IMR-90 (cell line): ENCODE measurements around the gene SCN11A. TPM values are rescaled to one million over a fixed set of nuclear protein-coding genes. Genes with fewer than 3 reads are reported as not detected.

Source experiments
- ATAC-seq: fragments of 200-7000 bp; cut with Tn5 transposase; 2 replicates; pipeline ENCODE4 v1.9.1; 2020; ENCODE audit warnings: low read depth, mild to moderate bottlenecking, moderate library complexity
- BruUV-seq: library from RNA; stranded (reverse); fragments of 400-500 nt; replicated peaks from 2 replicates; lab custom pipeline; 2021; lab: Mats Ljungman, UMichigan
- CTCF ChIA-PET: fragments of 300-600 bp; formaldehyde crosslinking; extraction: SDS; loops from one replicate; lab custom pipeline; 2021; ENCODE audit warnings: antibody characterized with exemption; lab: Yijun Ruan, JAX
- POLR2A ChIA-PET: fragments of 300-600 bp; sonication (Branson Sonifier 250); formaldehyde crosslinking; loops from one replicate; lab custom pipeline; 2022; ENCODE audit warnings: antibody characterized with exemption; ENCODE audit not compliant: unreplicated experiment; lab: Charles Lee
- DNase-seq: peaks from one replicate; pipeline ENCODE4 v3.0.0; 2013
- H2AFZ ChIP-seq: replicated peaks from 2 replicates; pipeline ENCODE3; 2013; ENCODE audit warnings: low read length, mild to moderate bottlenecking; ENCODE audit not compliant: poor library complexity
- H2AK5ac ChIP-seq: 2 replicates; pipeline ENCODE4 v1.6.1; 2013; ENCODE audit warnings: low read depth, low read length, inconsistent platforms
- H2AK9ac ChIP-seq: replicated peaks from 2 replicates; pipeline ENCODE3; 2013; ENCODE audit warnings: mild to moderate bottlenecking, low read depth, low read length, moderate library complexity; ENCODE audit not compliant: poor library complexity
- H2BK120ac ChIP-seq: 2 replicates; pipeline ENCODE4 v1.6.1; 2013; ENCODE audit warnings: low read depth, low read length, inconsistent platforms
- H2BK15ac ChIP-seq: 3 replicates; pipeline ENCODE4 v1.6.1; 2013; ENCODE audit warnings: low read depth, low read length, inconsistent platforms
- H2BK20ac ChIP-seq: 2 replicates; pipeline ENCODE4 v1.6.1; 2013; ENCODE audit warnings: low read depth, mild to moderate bottlenecking, inconsistent platforms, low read length, moderate library complexity
- H2BK5ac ChIP-seq: 2 replicates; pipeline ENCODE4 v1.6.1; 2013; ENCODE audit warnings: mild to moderate bottlenecking, low read depth, low read length, inconsistent platforms; ENCODE audit not compliant: poor library complexity, severe bottlenecking
- H3K14ac ChIP-seq: replicated peaks from 2 replicates; pipeline ENCODE4 v1.6.1; 2013; ENCODE audit warnings: low read depth, low read length, inconsistent platforms
- H3K18ac ChIP-seq: 2 replicates; pipeline ENCODE4 v1.6.1; 2013; ENCODE audit warnings: low read depth, low read length, control low read depth
- H3K23ac ChIP-seq: 2 replicates; pipeline ENCODE4 v1.6.1; 2013; ENCODE audit warnings: low read depth, low read length, inconsistent platforms
- H3K27ac ChIP-seq: 2 replicates; pipeline ENCODE4 v1.5.1; 2013; ENCODE audit warnings: mild to moderate bottlenecking, control low read depth, low read length; ENCODE audit not compliant: insufficient read depth
- H3K27me3 ChIP-seq: 2 replicates; pipeline ENCODE4 v1.6.1; 2013; ENCODE audit warnings: low read length; ENCODE audit not compliant: control insufficient read depth, insufficient read depth
- H3K36me3 ChIP-seq: 2 replicates; pipeline ENCODE4 v1.6.1; 2013; ENCODE audit warnings: low read length, mixed read lengths; ENCODE audit not compliant: control insufficient read depth, insufficient read depth
- H3K4ac ChIP-seq: 2 replicates; pipeline ENCODE4 v1.6.1; 2013; ENCODE audit warnings: low read depth, low read length, inconsistent platforms
- H3K4me1 ChIP-seq: 2 replicates; pipeline ENCODE4 v1.6.1; 2013; ENCODE audit warnings: low read length, mixed read lengths; ENCODE audit not compliant: control insufficient read depth, insufficient read depth
- H3K4me2 ChIP-seq: 2 replicates; pipeline ENCODE4 v1.6.1; 2013; ENCODE audit warnings: low read depth, mild to moderate bottlenecking, control low read depth, low read length, moderate library complexity
- H3K4me3 ChIP-seq: 2 replicates; pipeline ENCODE4 v1.5.1; 2013; ENCODE audit warnings: low read depth, mild to moderate bottlenecking, control low read depth, low read length, moderate library complexity; ENCODE audit not compliant: insufficient read depth
- H3K56ac ChIP-seq: 2 replicates; pipeline ENCODE4 v1.6.1; 2013; ENCODE audit warnings: low read length, inconsistent platforms; ENCODE audit not compliant: insufficient read depth; ENCODE audit errors: extremely low read depth
- H3K79me1 ChIP-seq, 2 experiments: 2 replicates each; pipeline ENCODE4 v1.6.1; 2013; ENCODE audit warnings: low read length in 2 of 2, inconsistent platforms in 1 of 2, low read depth in 1 of 2
- H3K9ac ChIP-seq: 2 replicates; pipeline ENCODE4 v1.6.1; 2013; ENCODE audit warnings: low read depth, low read length, control low read depth
- H3K9me1 ChIP-seq: 2 replicates; pipeline ENCODE4 v1.6.1; 2013; ENCODE audit warnings: low read length, inconsistent platforms; ENCODE audit not compliant: insufficient read depth
- H3K9me3 ChIP-seq: 2 replicates; pipeline ENCODE4 v1.6.1; 2013; ENCODE audit warnings: low read length; ENCODE audit not compliant: control insufficient read depth, insufficient read depth
- H4K20me1 ChIP-seq: 2 replicates; pipeline ENCODE4 v1.6.1; 2013; ENCODE audit warnings: low read length, inconsistent platforms; ENCODE audit not compliant: insufficient read depth
- H4K5ac ChIP-seq: 2 replicates; pipeline ENCODE4 v1.6.1; 2013; ENCODE audit warnings: mild to moderate bottlenecking, low read depth, low read length, control low read depth
- H4K8ac ChIP-seq, 2 experiments: 2 replicates each; pipeline ENCODE4 v1.6.1; 2013; ENCODE audit warnings: low read depth in 2 of 2, low read length in 2 of 2, control low read depth in 1 of 2, inconsistent platforms in 1 of 2
- H4K91ac ChIP-seq: 2 replicates; pipeline ENCODE4 v1.6.1; 2013; ENCODE audit warnings: low read depth, low read length, inconsistent platforms; ENCODE audit not compliant: insufficient read depth
- SMC3 ChIP-seq: fragments of 150-350 bp; IDR thresholded peaks from 2 replicates; pipeline ENCODE4 v1.6.1; 2016; ENCODE audit warnings: low read depth, mild to moderate bottlenecking, antibody characterized with exemption, low read length, moderate library complexity
- WGBS, 2 experiments: methylation state at CpG; one replicate each; pipeline versions ENCODE4 v1.1.5 to v1.1.7; 2013; ENCODE audit warnings: missing lambda C conversion rate in 2 of 2; ENCODE audit not compliant: insufficient read length in 1 of 2; ENCODE audit errors: extremely low coverage in 2 of 2; 5-methylcytosine and 5-hydroxymethylcytosine counted together
- dilution Hi-C: fragments of 300-500 bp; cut with HindIII; formaldehyde crosslinking; loops from one replicate; pipeline ENCODE4 v1.14.3; 2018; ENCODE audit warnings: low sequenced_read_pairs; ENCODE audit not compliant: unreplicated experiment
- in situ Hi-C: fragments of 300-500 bp; cut with MboI; formaldehyde crosslinking; loops from 3 replicates; pipeline ENCODE4 v1.14.3; 2019; ENCODE audit warnings: low sequenced_read_pairs, inconsistent platforms, mixed read lengths
- intact Hi-C: fragments of 100-400 bp; cut with micrococcal nuclease; formaldehyde crosslinking; loops from 2 replicates; pipeline ENCODE4 v1.10.0; 2022
- polyA plus RNA-seq, 3 experiments: library from polyadenylated mRNA; depleted of rRNA; stranded (reverse); fragments of >200 nt; gene quantifications; 2 replicates each; pipeline ENCODE4 v1.2.3, GENCODE V29; 2012; ENCODE audit warnings: low replicate concordance in 1 of 3
- total RNA-seq: library from RNA; depleted of rRNA; stranded (reverse); fragments of >200 nt; gene quantifications from 2 replicates; pipeline ENCODE4 v1.2.3, GENCODE V29; 2012

The SCN11A gene
- total and polyA plus RNA-seq, 2 of the 4 experiments (the other 2 are of a cell fraction) = under 0.01 to 0.02 TPM

- no peak overlapping the region for H2AK5ac ChIP-seq
- in situ Hi-C loops (no loop called here), dilution Hi-C loops (no loop called here), intact Hi-C loops (no loop called here)
- no peaks in the 10 kb centered on the region for H3K9me3 ChIP-seq
- no peak overlapping the region for H4K91ac ChIP-seq
- no peak overlapping the region for H3K9ac ChIP-seq
- H4K20me1 ChIP-seq = peaks cover 4% of the 10 kb centered on the region; the same call in 1 of the 2 replicates
- ATAC-seq = no peak
- no peak overlapping the region for H3K4ac ChIP-seq
- H3K4me3 ChIP-seq = no peak overlapping the region
- no peak for DNase-seq
- H4K5ac ChIP-seq = no peak overlapping the region
- peaks cover 2% of the 10 kb centered on the region; the same call in 1 of the 2 replicates for H3K4me1 ChIP-seq
- BruUV-seq = no TSS peak
- peaks cover 25 to 26% of the 10 kb centered on the region in 2 experiments for H3K79me1 ChIP-seq
- no peak overlapping the region for H2BK15ac ChIP-seq
- H4K8ac ChIP-seq = no peak overlapping the region
- H3K27me3 ChIP-seq = no peaks in the 10 kb centered on the region
- WGBS, 2 experiments = no CpG with 5 or more reads among the region's 3 CpGs
- no peak overlapping the region for H2BK120ac ChIP-seq
- H2AK9ac ChIP-seq = no peak overlapping the region
- no peak for TF ChIP-seq SMC3
- no peak overlapping the region for H3K27ac ChIP-seq
- H2AFZ ChIP-seq = no peak overlapping the region
- no peak overlapping the region for H3K4me2 ChIP-seq
- no peak overlapping the region for H3K23ac ChIP-seq
- CTCF ChIA-PET = interaction anchor here (0.7 kb wide), 1 partner anchor 575 kb away, joined by 4 read pairs; no protein-coding TSS in a partner anchor
- peaks cover 7% of the 10 kb centered on the region; the same call in 1 of the 2 replicates for H3K36me3 ChIP-seq
- POLR2A ChIA-PET = no interaction called here
- no peak overlapping the region for H2BK20ac ChIP-seq
- no peaks in the 10 kb centered on the region for H3K9me1 ChIP-seq
- no peak overlapping the region for H3K18ac ChIP-seq
- no peak overlapping the region for H3K56ac ChIP-seq
- no peak overlapping the region for H3K14ac ChIP-seq
- no peak overlapping the region for H2BK5ac ChIP-seq
Measured at GRCh38 chr3:39063143-39063542, 11.4 kb upstream of the SCN11A start.
